HCT116 (cell line): Measurements from ENCODE around the gene SH3GL2.

ENCODE experiments used
- CEBPB ChIP-seq: IDR thresholded peaks from 2 replicates; pipeline ENCODE4 v1.6.1; 2012; ENCODE audit warnings: low read depth
- ELF1 ChIP-seq: IDR thresholded peaks from 2 replicates; pipeline ENCODE4 v1.6.1; 2012; ENCODE audit warnings: low read depth, borderline replicate concordance
- EZH2 ChIP-seq: fragments of 200-600 bp; sonication (generic); IDR thresholded peaks from 2 replicates; pipeline ENCODE4 v1.6.1; 2017; ENCODE audit warnings: antibody characterized with exemption, mixed run types
- EZH2phosphoT487 ChIP-seq: fragments of 200-600 bp; IDR thresholded peaks from 2 replicates; pipeline ENCODE4 v1.6.1; 2018; ENCODE audit warnings: antibody characterized with exemption, borderline replicate concordance
- FOSL1 ChIP-seq: IDR thresholded peaks from 2 replicates; pipeline ENCODE4 v1.6.1; 2012; ENCODE audit warnings: low read depth
- POLR2A ChIP-seq: IDR thresholded peaks from 2 replicates; pipeline ENCODE4 v1.7.0; 2011; ENCODE audit warnings: borderline replicate concordance; ENCODE audit not compliant: insufficient read depth, insufficient read length; ENCODE audit errors: extremely low read depth
- POLR2AphosphoS5 ChIP-seq: IDR thresholded peaks from 2 replicates; pipeline ENCODE4 v1.6.1; 2011; ENCODE audit warnings: mild to moderate bottlenecking, low read depth, low read length, moderate library complexity
- TCF7L2 ChIP-seq: IDR thresholded peaks from 2 replicates; pipeline ENCODE4 v1.7.0; 2011; ENCODE audit warnings: borderline replicate concordance, inconsistent platforms; ENCODE audit not compliant: insufficient read depth, insufficient read length; ENCODE audit errors: extremely low read depth
- YY1 ChIP-seq: IDR thresholded peaks from 2 replicates; pipeline ENCODE4 v1.6.1; 2011; ENCODE audit warnings: low read length, low read depth, moderate library complexity, mild to moderate bottlenecking; ENCODE audit not compliant: insufficient replicate concordance; ENCODE audit errors: extremely low read depth
- ZFX ChIP-seq: fragments of 450-650 bp; IDR thresholded peaks from 2 replicates; pipeline ENCODE4 v1.6.1; 2017
- ZNF274 ChIP-seq: fragments of 200-500 bp; sonication (Bioruptor generic); IDR thresholded peaks from 2 replicates; pipeline ENCODE4 v1.6.1; 2014; ENCODE audit warnings: mild to moderate bottlenecking, low read depth, low read length, inconsistent platforms
- TF ChIP-seq, protein P1 (sequence below), 3 experiments: fragments of 200-600 bp in 1 of 3; sonication (generic) in 1 of 3; IDR thresholded peaks in 2 of 3; conservative IDR thresholded peaks in 1 of 3; 2 replicates each; pipeline ENCODE4 v1.5.1; 2012 to 2017; ENCODE audit warnings: low read depth in 2 of 3, low read length in 2 of 3, antibody characterized with exemption in 1 of 3, borderline replicate concordance in 1 of 3, control low read depth in 1 of 3, mild to moderate bottlenecking in 1 of 3, mixed read lengths in 1 of 3, mixed run types in 1 of 3, moderate library complexity in 1 of 3; ENCODE audit not compliant: insufficient read depth in 1 of 3
- TF ChIP-seq, protein P2 (sequence below): IDR thresholded peaks from 2 replicates; pipeline ENCODE4 v1.6.1; 2012
- TF ChIP-seq, protein P3 (sequence below): IDR thresholded peaks from 2 replicates; pipeline ENCODE4 v1.6.1; 2012; ENCODE audit warnings: low read depth

DNA sequence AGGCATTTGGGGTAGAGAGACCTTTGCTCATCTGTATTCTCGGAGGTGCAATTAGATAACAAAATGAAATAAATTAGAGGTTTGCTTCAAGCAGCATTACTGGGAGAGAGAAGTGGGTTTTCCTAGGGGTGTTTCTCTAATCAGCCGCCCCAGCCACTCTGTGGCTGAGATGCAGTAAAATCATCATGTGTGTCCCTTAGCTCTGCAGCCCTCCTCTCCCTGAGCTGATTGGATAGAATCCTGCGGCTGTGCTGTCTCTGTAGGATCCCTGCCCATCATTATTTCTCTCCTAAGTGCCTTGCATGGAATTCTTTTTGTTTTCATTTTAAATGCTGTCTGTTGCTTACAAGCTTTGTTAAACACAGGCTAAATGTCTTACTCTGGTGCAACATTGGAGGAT, 171.4 kb downstream of the SH3GL2 start:
- TF ChIP-seq CEBPB (no peak), POLR2A (no peak), EZH2 (no peak), FOSL1 (no peak), EZH2phosphoT487 (no peak), ZNF274 (no peak), ELF1 (no peak), TCF7L2 (no peak), YY1 (no peak), POLR2AphosphoS5 (no peak), ZFX (no peak)
- TF ChIP-seq, protein P1, sequence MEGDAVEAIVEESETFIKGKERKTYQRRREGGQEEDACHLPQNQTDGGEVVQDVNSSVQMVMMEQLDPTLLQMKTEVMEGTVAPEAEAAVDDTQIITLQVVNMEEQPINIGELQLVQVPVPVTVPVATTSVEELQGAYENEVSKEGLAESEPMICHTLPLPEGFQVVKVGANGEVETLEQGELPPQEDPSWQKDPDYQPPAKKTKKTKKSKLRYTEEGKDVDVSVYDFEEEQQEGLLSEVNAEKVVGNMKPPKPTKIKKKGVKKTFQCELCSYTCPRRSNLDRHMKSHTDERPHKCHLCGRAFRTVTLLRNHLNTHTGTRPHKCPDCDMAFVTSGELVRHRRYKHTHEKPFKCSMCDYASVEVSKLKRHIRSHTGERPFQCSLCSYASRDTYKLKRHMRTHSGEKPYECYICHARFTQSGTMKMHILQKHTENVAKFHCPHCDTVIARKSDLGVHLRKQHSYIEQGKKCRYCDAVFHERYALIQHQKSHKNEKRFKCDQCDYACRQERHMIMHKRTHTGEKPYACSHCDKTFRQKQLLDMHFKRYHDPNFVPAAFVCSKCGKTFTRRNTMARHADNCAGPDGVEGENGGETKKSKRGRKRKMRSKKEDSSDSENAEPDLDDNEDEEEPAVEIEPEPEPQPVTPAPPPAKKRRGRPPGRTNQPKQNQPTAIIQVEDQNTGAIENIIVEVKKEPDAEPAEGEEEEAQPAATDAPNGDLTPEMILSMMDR (IDR thresholded peaks at IDR 0.05 in 2 of 3, conservative IDR thresholded peaks at IDR 0.05 in 1 of 3; ENCODE audit: borderline replicate concordance in 1 of 3, insufficient read depth in 1 of 3, low read depth in 2 of 3, low read length in 2 of 3): no peak
- TF ChIP-seq, protein P2, sequence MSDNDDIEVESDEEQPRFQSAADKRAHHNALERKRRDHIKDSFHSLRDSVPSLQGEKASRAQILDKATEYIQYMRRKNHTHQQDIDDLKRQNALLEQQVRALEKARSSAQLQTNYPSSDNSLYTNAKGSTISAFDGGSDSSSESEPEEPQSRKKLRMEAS: no peak
- TF ChIP-seq, protein P3, sequence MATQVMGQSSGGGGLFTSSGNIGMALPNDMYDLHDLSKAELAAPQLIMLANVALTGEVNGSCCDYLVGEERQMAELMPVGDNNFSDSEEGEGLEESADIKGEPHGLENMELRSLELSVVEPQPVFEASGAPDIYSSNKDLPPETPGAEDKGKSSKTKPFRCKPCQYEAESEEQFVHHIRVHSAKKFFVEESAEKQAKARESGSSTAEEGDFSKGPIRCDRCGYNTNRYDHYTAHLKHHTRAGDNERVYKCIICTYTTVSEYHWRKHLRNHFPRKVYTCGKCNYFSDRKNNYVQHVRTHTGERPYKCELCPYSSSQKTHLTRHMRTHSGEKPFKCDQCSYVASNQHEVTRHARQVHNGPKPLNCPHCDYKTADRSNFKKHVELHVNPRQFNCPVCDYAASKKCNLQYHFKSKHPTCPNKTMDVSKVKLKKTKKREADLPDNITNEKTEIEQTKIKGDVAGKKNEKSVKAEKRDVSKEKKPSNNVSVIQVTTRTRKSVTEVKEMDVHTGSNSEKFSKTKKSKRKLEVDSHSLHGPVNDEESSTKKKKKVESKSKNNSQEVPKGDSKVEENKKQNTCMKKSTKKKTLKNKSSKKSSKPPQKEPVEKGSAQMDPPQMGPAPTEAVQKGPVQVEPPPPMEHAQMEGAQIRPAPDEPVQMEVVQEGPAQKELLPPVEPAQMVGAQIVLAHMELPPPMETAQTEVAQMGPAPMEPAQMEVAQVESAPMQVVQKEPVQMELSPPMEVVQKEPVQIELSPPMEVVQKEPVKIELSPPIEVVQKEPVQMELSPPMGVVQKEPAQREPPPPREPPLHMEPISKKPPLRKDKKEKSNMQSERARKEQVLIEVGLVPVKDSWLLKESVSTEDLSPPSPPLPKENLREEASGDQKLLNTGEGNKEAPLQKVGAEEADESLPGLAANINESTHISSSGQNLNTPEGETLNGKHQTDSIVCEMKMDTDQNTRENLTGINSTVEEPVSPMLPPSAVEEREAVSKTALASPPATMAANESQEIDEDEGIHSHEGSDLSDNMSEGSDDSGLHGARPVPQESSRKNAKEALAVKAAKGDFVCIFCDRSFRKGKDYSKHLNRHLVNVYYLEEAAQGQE: no peak
